Germinal center (tissue), 1 donor: ENCODE results near the gene NACC1.
"Not testable (repeated sequence)": the region's sequence is repeated elsewhere in the genome, so short reads cannot be mapped to it uniquely, and the experiment has no call there.

Experiments used
- DNase-seq: peaks from one replicate; pipeline ENCODE4 v3.0.0; 2012; ENCODE audit warnings: mixed read lengths, low spot score

NACC1 gene

DNA sequence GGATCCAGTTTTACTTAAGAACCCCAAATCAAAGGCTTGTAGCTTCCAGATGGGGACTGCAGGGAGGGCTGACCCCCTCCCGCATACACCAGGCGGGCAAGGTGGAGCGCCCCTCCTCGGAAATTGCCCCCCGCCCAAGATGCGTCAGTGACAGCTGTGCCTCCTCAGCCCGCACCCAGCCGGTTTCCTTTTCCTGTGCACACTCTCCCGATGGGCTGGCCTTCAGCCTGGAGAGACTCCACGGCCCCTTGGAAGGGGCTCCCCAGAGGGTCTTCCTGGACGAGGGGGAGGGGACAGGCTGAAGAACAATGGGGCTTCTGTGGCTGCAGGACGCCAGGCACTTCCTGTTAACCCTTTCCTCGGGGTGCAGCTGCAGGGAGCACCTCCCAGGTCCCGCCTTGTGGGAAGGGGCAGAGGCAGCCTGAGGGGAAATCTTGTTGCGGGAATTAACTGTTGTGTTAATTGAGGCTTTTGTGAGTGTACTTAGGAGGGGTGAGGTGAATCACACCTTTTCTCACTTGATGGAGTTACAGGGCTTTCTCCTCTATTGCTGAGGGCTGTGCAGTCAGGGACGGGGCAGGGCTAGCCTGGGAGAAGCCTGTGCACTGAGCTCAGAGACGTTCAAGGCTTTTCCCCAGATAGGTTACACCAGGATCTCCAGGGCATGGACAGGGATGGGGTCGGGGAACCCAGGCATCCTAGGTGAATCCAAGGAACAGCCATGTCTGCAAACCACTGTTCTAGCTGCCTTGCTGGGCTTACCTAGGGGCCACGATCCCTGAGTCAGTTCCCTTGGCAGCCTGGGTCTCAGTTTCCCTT lies 46.5 kb downstream of the NACC1 start:
- DNase-seq = no peak

DNA sequence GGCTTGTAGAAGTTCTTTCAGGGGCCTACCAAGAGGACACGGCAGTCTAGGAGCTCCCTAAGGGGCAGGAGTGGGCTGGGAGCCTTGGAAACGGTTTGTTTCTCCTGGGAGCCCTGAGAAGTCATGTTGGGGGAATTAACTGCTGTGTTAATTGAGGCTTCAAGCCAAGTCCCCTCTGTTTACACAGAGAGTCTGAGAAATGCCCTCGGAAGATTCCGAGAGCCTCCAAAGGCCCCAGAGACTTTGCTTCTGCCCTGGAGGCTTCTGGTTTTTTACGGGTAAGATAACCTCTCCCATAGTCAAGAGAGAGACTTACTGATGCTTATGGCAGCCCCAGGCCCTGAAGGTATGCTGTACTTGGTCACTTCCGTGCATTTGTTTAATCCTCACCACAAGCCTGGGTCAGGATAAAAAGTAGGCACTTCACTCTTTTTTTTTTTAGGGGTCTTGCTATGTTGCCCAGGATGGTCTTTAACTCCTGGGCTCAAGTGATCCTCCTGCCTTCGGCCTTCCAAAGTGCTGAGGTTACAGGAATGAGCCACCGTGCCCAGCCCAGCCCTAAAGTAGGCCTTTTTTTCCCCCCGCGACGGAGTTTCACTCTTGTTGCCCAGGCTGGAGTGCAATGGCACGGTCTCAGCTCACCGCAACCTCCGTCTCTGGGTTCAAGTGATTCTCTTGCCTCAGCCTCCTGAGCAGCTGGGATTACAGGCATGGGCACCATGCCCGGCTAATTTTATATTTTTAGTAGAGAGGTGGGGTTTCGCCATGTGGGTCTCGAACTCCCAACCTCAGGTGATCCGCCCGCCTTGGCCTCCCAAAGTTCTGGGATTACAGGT lies 47.3 kb downstream of the NACC1 start:
- DNase-seq = no peak

DNA sequence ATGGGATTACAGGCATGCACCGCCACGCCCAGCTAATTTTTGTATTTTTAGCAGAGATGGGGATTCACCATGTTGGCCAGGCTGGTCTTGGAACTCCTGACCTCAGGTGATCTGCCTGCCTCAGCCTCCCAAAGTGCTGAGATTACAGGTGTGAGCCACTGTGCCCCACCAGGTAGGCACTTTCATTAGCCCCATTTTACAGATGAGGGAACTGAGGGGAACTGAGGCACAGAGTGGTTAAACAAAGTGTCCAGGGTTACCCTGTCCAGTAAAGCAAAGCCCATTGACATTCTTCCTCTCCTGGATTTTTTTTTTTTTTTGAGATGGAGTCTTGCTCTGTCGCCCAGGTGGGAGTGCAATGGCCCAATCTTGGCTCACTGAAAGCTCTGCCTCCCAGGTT lies 48.1 kb downstream of the NACC1 start:
- not testable (repeated sequence) for DNase-seq

DNA sequence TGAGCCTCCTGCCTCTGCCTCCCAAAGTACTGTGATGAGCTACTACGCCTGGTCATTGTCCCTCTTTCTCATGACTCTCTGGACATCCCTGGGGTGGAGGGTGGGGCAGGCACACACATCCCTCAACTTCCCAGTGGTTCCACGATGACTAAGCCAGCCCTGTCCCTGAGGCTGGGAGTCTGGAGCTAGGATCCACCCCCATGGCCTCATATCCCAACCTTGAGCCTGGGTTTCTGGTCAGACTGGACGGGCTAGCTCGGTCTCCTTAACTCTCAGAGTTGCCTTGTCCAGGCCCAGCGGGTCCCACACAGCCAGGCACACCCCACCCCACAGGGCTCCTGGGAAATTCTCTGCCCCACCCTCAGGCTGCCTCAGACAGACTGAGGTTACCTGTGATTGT lies 51.7 kb downstream of the NACC1 start:
- DNase-seq = no peak

DNA sequence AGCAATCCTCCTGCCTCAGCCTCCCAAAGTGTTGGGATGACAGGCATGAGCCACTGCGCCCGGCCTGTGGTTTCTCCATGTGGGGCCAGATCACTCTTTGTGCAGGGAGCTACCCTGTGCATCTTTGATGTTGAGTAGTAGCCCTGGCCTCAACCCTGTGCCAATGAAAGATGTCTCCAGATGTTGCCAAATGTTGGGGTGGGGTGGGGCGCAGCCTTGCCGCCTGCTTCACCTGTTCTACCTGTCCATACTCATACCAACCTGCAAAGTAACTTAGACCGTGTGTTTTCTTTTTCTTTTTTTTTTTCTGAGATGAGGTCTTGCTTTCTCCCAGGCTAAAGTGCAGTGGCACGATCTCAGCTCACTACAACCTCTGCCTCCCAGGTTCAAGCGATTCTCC lies 53.1 kb downstream of the NACC1 start:
- no peak for DNase-seq

DNA sequence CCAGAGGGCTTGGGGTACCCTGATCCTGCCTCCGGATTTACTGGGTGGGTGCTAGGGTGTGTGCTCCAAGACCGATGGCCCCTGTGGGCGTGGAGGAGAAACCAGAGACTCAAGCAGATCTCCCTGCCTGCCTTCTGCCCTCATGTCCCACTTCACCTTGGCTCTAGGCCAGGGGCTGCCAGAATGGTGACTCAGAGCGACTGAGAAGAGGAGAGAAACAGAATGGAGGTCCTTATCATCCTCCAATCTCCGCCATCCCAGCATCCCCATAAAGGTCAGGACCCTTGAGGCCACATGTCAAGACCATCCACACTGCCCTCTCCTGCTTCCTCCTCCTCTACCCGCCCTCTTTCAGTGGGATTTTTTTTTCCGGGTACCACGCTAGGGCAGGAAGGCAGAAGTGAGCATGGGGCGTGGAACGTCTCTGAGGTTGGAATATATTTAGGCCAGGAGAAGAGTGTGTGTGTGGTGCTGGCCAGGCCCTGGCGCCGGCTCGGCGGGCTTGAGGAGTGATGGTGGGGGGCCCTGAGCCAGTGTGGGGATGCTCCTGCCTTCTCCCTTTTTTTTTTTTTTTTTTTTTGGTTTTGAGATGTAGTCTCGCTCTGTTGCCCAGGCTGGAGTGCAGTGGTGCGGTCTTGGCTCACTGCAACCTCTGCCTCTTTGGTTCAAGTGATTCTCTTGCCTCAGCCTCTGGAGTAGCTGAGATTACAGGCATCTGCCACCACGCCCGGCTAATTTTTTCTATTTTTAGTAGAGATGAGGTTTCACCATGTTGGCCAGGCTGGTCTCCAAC lies 54.5 kb downstream of the NACC1 start:
- no peak for DNase-seq

DNA sequence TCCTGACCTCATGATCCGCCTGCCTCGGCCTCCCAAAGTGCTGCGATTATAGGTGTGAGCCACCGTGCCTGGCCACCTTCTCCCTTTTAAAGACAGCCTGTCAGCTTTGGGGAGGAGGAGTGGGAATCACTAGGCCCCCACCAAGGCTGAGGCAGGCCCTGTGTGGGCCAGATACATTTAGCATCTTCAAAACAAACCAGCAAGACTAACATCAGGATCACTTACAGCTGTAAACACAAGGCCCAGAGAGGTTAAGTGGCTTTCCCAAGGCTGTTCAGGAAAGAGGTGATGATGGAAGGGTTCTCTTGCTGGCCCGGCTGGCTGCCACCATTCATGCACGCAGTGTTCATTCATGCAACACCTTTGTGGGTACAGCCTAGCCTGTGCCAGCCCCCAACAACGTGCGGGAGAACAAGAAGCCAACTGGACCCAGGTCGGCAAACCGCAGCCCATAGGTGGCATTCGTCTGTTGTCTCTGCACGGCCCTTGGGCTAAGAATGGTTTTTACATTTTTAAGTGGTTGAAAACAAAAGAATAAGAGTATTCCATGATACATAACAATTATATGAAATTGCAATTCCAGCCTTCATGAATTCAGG lies 55.2 kb downstream of the NACC1 start:
- DNase-seq = no peak

DNA sequence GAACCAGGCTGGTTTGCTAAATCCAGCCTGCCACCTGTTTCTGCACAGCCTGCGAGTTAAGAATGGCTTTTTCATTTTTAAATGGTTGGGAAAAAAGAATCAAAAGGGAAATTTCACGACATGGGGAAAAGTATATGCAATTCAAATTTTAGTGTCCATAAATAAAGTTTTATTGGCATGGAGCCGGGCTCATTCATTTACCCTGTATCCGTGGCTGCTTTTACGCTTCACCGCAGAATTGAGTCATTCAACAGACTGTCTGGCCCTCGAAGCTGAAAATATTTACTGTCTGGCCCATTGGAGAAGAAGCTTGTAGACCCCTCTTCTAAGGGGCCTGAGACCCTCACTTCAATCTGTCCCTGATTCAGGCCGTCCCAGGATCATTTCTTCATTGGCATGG lies 58.3 kb downstream of the NACC1 start:
- DNase-seq = no peak

DNA sequence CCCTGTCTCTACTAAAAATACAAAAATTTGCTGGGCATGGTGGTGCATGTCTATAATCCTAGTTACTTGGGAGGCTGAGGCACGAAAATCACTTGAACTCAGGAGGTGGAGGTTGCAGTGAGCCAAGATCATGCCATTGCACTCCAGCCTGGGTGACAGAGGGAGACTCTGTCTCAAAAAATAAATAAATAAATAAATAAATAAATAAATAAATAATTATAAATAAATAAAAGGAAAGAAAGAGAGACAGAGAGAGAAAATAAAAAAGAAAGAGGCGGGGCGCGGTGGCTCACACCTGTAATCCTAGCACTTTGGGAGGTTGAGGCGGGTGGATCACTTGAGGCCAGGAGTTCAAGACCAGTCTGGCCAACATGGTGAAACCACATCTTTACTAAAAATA lies 59.5 kb downstream of the NACC1 start:
- DNase-seq = not testable (repeated sequence)

DNA sequence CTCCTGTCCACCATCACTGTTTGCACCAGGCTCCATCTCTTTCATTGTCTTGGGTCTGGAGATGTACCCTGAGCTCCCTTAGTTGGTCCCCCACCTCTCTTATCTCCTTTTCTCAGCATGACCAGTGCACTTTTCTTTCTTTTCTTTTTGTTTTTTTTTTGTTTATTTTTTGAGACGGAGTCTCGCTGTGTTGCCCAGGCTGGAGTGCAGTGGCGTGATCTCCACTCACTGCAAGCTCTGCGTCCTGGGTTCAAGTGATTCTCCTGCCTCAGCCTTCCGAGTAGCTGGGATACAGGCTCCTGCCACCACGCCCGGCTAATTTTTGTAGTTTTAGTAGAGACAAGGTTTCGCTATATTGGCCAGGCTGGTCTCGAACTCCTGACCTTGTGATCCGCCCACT lies 60.2 kb downstream of the NACC1 start:
- DNase-seq = not testable (repeated sequence)

DNA sequence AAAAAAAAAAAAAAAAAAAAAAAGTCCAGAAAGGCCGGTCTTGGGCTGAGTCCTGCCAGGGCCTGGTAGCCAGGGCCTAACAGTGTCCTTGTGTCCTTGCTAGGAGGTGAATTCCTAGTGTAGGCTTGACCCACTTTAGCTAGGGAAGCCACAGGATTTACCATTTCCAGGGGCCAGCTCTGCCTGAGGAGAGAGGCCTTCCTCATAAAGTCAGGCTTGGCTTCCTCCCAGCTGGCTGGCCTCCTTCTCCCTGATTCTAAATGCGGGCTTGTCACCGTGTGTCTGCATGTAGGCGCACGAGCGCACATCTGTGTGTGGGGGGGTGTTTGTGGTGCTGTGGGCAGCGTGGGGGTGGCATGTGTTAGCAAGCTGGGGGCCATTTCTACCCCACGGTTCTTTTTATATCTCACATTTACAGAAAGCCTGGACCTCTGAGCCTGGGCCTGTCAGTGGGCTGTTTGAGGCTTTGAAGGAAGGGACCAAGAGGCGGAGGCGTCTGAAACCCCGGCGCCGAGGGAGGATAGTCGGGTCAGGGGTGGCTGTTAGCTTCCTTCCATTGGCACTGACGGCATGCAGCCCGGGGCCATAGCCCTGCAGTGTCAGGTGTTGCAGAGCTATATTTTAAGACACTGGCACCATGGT lies 63.8 kb downstream of the NACC1 start:
- DNase-seq = peak; percentile 29

DNA sequence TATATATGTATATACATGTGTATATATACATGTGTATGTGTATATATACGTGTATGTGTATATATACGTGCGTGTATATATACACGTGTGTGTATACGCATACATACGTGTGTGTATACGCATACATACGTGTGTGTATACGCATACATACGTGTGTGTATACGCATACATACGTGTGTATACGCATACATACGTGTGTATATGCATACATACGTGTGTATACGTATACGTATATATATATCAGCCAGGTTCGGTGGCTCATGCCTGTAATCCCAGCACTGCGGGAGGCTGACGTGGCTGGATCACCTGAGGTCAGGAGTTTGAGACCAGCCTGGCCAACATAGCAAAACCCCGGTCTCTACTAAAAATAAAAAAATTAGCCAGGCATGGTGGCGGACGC lies 66.9 kb downstream of the NACC1 start:
- DNase-seq = not testable (repeated sequence)

DNA sequence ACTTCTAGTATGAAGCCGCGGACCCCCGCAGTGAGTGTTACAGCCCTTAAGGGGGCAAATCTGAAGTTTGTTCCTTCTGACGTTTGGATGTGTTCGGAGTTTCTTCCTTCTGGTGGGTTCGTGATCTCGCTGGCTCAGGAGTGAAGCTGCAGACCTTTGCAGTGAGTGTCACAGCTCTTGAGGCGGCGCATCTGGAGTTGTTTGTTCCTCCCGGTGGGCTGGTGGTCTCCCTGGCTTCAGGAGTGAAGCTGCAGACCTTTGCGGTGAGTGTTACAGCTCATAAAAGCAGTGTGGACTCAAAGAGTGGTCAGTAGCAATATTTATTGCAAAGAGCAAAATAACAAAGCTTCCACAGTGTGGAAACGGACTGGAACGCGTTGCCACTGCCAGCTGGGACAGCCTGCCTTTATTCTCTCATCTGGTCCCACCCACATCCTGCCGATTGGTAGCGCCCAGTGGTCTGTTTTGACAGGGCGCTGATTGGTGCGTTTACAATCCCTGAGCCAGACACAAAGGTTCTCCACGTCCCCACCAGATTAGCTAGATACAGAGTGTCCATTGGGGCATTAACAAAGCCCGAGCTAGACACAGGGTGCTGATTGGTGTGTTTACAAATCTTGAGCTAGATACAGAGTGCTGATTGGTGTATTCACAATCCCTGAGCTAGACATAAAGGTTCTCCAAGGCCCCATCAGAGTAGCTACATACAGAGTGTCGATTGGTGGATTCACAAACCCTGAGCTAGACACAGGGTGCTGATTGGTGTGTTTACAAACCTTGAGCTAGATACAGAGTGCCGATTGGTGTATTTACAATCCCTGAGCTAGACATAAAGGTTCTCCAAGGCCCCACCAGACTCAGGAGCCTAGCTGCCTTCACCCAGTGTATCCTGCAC lies 67.9 kb downstream of the NACC1 start:
- not testable (repeated sequence) for DNase-seq

DNA sequence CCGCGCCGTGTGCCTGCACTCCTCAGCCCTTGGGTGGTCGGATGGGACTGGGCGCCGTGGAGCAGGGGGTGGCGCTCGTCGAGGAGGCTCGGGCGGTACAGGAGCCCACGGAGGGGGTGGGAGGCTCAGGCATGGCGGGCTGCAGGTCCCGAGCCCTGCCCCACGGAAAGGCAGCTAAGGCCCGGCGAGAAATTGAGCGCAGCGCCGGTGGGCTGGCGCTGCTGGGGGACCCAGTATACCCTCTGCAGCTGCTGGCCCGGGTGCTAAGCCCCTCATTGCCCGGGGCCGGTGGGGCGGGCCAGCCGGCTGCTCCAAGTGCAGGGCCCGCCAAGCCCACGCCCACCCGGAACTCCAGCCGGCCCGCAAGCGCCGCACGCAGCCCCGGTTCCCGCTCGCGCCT lies 68.6 kb downstream of the NACC1 start:
- DNase-seq = not testable (repeated sequence)

DNA sequence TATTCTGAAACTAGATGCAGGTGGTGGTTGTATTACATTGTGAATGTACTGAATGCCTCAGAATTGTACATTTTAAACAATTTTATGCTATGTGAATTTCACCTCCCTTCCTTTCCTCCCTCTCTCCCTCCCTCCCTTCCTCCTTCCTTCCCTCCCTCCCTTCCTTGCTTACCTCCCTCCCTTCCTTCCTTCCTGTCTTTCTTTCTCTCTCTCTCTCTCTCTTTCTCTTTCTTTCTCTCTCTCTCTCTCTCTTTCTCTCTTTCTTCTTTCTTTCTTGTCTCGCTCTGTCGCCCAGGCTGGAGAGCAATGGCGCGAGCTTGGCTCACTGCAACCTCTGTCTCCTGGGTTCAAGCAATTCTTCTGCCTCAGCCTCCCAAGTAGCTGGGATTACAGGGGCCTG lies 69.4 kb downstream of the NACC1 start:
- DNase-seq = no peak

DNA sequence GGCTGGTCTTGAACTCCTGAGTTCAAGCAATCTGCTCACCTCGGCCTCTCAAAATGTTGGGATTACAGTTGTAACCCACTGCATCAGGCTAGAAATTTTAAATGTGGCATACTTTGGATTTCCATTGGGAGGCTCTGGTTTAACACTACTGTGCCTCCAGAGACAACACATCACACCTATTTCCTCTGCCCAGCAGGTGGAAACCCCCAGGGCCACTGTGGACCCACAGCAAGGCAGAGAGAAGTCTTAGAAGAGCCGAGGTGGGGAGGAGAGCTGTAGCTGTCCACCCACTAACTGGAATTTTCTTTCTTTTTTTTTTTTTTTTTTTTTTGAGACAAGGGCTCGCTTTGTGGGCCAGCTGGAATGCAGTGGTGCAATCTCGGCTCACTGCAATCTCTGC lies 71.5 kb downstream of the NACC1 start:
- no peak for DNase-seq
